PC-3 (cell line): ENCODE data around the gene GABRB2.

Experiments used
- EZH2 ChIP-seq: fragments of 300-600 bp; sonication (generic); IDR thresholded peaks from one replicate; pipeline ENCODE4 v1.6.1; 2017; ENCODE audit warnings: antibody characterized with exemption, mild to moderate bottlenecking, low read length; ENCODE audit not compliant: unreplicated experiment
- TF ChIP-seq, protein P1 (sequence below): fragments of 300-600 bp; sonication (generic); conservative IDR thresholded peaks from 2 replicates; pipeline ENCODE4 v1.5.1; 2017; ENCODE audit warnings: antibody characterized with exemption, low read depth, mild to moderate bottlenecking, low read length

DNA sequence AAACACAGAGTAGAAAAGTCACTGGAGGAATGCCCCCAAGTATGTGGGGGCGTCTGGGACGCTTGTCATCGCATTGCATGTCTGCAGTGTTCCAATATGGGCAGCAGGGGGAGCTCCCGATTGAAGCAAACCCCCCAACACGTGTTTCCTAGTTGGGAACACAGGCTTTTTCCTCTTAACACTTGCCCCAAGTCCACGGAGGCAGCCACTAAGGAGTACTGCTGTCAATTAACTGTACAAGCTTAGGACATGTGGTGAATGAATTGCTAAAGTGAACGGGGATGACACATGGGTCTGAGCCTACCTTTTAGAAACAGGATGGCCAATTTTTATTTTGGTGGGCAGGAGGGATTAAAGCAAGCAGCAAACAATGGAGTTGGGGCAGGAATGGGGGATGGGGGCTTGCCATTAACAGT is 2.2 kb downstream of the GABRB2 start:
- TF ChIP-seq, protein P1, sequence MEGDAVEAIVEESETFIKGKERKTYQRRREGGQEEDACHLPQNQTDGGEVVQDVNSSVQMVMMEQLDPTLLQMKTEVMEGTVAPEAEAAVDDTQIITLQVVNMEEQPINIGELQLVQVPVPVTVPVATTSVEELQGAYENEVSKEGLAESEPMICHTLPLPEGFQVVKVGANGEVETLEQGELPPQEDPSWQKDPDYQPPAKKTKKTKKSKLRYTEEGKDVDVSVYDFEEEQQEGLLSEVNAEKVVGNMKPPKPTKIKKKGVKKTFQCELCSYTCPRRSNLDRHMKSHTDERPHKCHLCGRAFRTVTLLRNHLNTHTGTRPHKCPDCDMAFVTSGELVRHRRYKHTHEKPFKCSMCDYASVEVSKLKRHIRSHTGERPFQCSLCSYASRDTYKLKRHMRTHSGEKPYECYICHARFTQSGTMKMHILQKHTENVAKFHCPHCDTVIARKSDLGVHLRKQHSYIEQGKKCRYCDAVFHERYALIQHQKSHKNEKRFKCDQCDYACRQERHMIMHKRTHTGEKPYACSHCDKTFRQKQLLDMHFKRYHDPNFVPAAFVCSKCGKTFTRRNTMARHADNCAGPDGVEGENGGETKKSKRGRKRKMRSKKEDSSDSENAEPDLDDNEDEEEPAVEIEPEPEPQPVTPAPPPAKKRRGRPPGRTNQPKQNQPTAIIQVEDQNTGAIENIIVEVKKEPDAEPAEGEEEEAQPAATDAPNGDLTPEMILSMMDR = peak; percentile 78
- no peak for TF ChIP-seq EZH2
